HG03439 (cell line): Measurements from ENCODE around the gene ABCA4.
"Not testable (repeated sequence)": the region's sequence is repeated elsewhere in the genome, so short reads cannot be mapped to it uniquely, and the experiment has no call there.

Source experiments
- ATAC-seq: cut with Tn5 transposase; IDR thresholded peaks from one replicate; pipeline ENCODE4 v1.9.1; 2021; ENCODE audit warnings: mild to moderate bottlenecking, moderate library complexity; ENCODE audit not compliant: unreplicated experiment

ABCA4 gene

GRCh38 chr1:94011709-94012595 is 109.0 kb downstream of the ABCA4 start:
- ATAC-seq, result no peak

DNA sequence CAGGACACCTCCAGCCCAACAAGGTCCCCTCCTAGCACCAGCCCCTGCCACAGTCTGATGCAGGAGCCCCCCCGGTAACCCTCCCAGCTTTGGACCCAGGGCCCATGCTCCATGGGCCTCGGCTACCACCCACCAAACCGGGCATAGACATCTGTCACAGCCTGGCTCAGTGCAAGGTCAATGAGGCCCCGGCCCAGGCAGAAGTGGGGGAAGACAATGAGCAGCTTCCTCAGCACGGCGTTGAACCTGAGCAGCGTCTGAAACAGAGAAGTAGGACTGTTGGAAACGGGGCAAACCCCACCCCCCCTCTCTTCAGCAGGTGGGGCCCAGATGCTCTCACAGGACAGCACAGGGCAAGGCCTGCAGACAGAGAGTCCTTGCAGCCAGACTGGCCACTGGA is 109.8 kb downstream of the ABCA4 start:
- no peak for ATAC-seq

GRCh38 chr1:94009304-94009703 is 111.6 kb downstream of the ABCA4 start:
- ATAC-seq, result no peak

DNA sequence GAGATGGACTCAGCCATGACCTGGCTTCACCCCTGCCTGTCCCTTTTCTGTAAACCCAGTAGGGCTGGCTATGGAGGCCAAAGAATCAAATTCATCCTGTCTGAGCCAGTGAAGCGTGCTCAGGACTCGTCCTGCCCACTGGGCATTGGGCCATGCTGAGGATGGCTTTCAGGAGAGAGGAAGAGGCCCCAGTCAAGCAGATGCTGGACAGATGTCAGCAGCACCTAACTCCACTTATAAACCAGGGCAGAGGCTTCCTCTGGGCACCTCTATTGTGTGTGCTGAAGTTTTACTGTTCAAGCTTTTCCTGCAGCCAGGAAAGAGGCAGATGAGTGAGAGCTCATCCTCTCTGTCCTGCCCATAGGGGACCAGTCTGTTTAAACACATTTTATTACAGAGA is 114.3 kb downstream of the ABCA4 start:
- no peak for ATAC-seq

DNA sequence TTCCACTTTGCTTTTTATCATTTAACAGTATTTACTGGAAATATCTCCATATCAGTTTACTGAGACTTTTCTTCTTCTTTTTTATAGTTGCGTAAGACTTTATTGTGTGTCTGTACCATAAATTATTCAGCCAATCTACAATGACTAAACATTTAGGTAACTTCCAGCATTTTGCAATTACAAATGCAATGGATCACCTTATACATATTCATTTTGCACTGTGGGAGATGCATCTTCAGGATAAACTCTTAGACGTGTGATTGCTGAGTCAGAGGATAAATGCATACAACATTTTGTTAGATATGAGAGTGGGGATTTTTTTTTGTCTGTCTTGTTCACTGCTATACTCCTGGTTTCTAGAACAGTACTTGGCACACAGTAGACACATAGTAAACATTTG is 116.0 kb downstream of the ABCA4 start:
- ATAC-seq, result no peak

GRCh38 chr1:94002046-94002787 is 118.7 kb downstream of the ABCA4 start:
- no peak for ATAC-seq

DNA sequence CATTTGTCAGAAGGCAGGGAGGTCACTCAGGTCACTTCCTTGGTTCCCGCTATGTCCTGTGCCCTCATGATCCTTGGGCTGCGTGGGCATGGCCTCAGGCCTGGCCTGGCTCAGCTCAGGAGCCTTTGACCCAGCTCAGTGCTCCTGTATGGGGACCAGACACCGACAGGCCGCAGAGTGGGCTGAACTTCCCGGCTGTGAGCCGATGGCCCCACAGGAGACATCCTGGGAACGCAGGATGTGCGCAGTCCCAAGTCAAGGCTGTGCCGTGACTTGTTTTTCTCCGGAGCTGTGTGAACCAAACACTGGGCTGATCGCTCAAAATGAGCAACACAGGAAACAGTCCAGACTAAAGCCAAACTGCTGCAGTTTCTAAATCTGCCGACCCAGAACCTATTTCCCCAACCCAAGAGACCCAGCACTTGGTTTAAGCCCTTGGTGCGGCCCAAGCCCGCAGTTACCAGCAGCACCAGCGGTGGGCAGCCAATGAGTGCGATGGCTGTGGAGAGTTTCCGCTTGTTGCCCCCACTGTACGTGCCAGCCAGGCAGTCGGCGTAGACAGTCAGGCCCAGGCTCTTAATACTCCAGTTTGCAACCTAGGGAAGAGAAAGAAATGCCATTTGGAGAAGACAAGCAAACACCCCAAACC is 119.4 kb downstream of the ABCA4 start:
- ATAC-seq, result no peak

DNA sequence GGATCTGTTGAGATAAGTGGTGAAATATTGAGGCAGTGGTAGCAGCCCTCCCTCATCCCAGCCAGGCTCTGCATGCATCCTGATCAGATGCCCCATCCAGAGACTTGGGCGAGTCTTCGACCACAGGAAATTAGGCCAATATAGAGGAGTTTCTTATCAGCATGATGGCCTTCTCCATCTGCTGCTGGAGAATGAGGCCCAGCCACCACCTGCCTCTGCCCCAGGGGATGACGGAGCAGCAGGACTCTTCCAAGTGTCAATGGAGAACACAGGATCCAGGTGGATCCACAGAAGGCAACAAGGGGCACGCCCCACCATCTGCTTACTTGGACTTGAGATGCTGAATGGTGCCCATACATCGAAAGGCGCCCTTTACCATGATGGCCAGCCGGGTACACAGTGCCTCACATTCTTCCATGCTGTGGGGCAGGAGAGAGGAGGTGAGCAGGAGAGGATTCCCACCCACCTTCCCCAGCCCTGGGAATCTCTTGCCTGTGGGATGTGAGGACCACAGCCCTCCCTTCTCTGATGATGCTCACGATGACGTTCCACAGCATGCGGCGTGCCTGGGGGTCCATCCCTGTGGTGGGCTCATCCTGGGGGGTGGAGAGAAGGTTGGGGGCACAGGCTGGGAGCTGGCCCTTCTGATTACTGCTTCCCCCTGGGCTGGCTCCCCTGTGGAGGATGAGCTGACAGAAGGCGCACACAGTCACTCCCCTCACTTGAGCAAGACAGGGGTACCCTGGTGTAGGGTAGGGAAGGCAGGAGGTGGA is 120.3 kb downstream of the ABCA4 start:
- no peak for ATAC-seq

DNA sequence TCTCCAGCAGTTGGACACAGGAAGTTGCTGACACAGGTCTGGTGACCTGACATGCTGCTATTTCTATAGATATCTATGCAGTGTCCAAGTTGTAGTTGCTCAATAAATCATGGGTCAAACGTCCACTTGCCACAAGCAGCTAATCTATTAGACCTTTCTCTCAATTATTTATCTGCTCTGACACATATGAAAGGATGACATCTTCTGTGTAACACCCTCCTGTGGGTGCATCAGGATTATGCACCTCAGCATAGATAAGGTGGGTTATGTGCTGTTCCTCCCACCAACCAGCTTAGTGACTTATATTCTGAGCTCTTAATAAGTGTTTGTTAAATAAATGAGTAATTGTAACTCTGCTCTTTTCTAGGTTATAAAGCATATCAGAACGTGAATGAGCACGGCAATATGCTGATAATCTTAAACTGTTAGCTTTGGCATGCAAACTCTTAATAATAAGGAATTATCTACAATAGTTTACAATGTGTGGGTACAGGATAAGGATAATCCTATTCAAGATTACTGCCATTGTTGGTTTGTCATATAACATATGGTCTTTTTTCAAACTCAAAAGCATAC is 121.0 kb downstream of the ABCA4 start:
- ATAC-seq, result no peak

- ATAC-seq, result not testable (repeated sequence)
Observed at GRCh38 chr1:93998532-93998931, 122.4 kb downstream of the ABCA4 start.

- no peak for ATAC-seq
Observed at GRCh38 chr1:93997756-93998155, 123.2 kb downstream of the ABCA4 start.

GRCh38 chr1:93995837-93996536 is 125.0 kb downstream of the ABCA4 start:
- ATAC-seq, result no peak

DNA sequence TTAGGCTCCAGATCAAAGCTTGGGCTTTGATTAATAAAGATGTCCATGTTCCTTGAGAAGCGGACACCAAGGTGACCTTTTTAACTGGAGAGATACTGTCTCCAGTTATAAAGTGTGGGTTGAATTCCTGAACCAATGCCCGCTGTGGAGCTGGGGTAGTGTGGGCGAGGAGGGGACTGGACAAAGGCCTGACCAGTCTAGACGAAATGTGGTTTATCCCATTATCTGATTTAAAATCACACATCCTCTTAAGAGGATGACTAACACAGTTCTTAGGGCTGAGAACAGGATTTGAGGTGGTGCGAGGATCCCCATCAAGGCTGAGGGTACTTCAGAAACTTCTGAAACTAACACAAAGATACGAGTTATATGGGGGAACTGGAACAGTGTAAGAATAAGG is 127.2 kb downstream of the ABCA4 start:
- no peak for ATAC-seq

- no peak for ATAC-seq
Observed at GRCh38 chr1:93992954-93993353, 128.0 kb downstream of the ABCA4 start.

GRCh38 chr1:93992190-93992589 is 128.8 kb downstream of the ABCA4 start:
- no peak for ATAC-seq

- ATAC-seq, result no peak
Observed at GRCh38 chr1:93991271-93991670, 129.7 kb downstream of the ABCA4 start.

- ATAC-seq, result not testable (repeated sequence)
Observed at GRCh38 chr1:93990477-93990876, 130.5 kb downstream of the ABCA4 start.

DNA sequence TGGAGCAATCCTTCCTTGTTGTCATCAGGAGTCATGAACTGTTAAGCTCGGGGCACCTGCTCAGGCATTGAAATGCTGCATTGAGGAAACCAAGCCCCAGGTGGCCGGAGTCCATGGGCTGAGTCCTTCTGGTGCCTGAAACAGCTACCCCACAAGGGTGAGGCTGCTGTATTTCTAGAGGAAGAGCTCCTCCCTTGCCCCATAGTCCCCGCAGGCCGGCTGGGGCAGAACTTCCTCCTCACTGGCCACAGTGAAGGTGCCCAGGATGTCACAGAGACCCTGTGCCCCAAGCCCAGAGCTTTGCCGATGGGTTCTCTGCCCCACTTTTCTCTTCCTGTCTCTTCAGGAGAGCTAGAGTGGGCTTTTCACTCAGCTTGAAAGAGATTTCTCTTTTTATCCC is 130.9 kb downstream of the ABCA4 start:
- ATAC-seq, result no peak

GRCh38 chr1:93989601-93990000 is 131.3 kb downstream of the ABCA4 start:
- ATAC-seq, result no peak
